NCI-H345 (cell line): Measurements from ENCODE around the gene CCDC74A.
"Not testable (repeated sequence)": the region's sequence is repeated elsewhere in the genome, so short reads cannot be mapped to it uniquely, and the experiment has no call there.

Experiments
- DNase-seq: peaks from one replicate; lab custom pipeline; 2025; lab: John Stamatoyannopoulos, UW

The CCDC74A gene

GRCh38 chr2:131503587-131503986 is 24.1 kb upstream of the CCDC74A start:
- not testable (repeated sequence) for DNase-seq

- DNase-seq, result not testable (repeated sequence)
Observed at GRCh38 chr2:131504082-131504750, 23.5 kb upstream of the CCDC74A start.

- no peak for DNase-seq
Observed at GRCh38 chr2:131509615-131510014, 18.1 kb upstream of the CCDC74A start.

DNA sequence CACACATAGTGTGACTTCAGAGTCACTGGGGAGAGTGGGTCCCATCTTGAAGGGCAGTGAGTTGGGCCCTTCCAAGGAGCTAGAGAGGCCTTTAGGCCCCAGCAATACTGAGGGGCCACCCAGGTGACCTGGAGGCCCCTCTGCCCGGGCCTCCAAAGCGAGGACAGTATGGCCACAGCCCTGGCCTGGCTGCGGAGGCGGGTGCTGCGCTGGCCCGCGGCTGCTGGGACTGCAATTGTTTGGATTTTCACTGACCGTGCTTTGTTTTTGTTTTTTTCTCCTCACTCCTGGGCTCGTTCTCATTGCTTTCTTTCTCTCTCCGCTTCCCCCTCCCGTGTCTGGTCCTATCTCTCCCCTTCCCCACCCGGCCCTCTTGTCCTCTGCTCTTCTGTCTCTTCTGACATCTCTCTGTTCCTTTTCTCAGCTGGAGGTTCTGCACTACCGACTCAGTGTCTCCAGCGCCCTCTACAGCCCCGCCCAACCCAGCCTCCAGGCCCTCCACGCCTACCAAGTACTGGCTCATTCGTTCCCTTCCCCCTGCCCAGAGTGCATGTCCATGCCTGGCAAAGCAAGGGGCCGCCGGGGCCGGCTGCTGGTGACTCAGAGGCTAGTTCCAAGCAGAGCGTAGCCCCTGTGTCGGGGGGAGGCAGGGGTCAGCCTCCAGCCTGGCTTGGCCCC is 16.3 kb upstream of the CCDC74A start:
- not testable (repeated sequence) for DNase-seq

DNA sequence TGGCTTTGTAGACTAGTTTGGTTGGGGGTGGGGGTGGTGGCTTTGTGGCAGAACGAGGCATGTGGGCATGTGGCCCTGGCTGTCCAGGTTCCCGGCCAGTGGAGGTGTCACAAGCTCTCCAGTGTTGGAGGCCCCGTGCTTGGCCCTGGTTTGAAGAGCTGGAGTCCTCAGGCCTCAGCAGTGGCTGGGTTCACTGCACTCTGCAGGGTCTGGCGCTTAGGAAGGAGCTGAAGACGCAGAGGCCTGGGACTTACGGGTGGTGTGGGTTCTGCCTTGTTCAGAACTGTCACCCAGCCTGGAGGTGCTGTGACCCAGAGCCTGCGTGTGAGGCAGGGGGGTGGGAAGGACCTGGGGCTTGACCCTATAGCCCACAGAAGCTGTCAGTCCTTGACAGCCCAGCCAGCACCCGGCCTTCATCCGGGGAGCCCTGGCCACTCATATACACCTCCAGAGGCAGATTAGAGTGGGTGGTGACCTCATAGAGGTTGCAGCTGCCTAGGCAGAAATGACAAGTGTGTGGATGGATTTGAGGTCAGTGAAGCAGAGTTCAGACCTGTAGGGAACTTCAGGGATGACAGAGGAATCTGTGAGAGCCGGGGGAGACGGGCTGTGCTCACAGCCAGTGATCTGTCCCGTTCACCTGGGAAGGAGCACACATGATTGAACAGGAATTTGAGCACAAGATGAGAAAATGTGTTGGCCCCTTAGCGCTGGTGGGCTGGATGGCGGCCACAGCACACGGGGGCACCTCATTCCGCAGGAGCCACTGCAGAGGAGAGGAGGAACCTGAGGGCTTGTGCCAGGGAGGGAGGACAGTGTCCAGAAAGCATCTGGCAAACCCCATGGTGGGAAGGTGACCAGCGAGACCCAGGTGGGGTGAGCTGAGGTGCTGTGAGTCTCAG is 15.5 kb upstream of the CCDC74A start:
- DNase-seq, result not testable (repeated sequence)

GRCh38 chr2:131514408-131515166 is 13.1 kb upstream of the CCDC74A start:
- DNase-seq, result not testable (repeated sequence)

DNA sequence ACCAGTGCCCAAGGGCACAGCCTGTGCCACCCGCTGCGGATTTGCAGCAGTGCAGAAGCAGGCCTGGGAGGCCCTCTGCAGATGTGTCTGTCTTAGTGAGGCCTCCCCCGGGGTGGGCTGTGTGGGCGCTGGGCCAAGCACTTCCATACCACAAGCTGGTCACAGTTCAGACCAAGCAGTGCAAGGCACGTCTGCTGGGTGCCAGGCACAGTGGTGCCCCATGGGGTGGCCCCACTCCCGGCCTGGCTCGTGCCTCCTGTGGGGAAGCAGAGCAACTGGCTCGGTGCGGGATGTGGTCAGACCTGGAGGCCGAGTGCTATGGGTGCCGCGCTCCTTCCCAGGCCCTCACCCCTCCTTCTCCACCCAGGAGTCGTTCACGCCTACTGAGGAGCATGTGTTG is 12.5 kb upstream of the CCDC74A start:
- DNase-seq, result not testable (repeated sequence)

- DNase-seq, result no peak
Observed at GRCh38 chr2:131516011-131516410, 11.7 kb upstream of the CCDC74A start.

- not testable (repeated sequence) for DNase-seq
Observed at GRCh38 chr2:131516621-131517020, 11.1 kb upstream of the CCDC74A start.

DNA sequence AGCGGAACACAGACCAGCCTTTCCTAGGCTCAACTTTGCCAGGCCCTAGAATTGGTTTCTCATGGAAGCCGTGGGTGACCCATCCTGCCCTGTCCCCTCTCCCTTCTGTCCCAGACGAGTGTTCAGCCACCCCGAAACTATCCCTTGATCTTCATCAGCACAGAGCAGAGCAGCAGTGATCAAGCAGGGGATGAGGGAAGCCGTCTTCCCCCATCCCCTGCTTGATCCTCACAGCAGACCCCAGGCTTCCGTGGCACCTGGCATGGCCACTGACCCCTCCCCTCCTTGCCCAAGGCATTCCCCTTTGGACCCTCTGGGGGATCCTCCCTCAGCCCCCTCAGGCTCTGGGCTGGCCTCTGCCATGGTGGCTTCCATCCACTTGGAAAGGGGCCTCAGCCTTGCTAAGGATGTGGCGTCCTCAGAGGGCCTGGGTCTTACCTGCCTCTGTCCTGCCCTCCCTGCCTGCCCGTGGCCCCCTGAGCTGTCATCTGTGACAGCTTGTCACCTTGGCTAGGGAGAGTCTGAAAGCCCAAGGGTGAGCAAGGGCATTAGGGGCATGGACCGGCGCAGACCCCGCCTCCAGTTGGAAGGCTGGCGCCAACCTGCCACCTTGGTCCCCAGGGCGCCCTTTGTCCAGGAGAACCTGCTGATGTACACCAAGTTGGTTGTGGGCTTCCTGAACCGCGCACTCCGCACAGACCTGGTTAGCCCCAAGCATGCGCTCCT is 10.4 kb upstream of the CCDC74A start:
- DNase-seq, result no peak

- DNase-seq, result not testable (repeated sequence)
Observed at GRCh38 chr2:131517856-131518255, 9.8 kb upstream of the CCDC74A start.

- DNase-seq, result not testable (repeated sequence)
Observed at GRCh38 chr2:131518531-131518930, 9.2 kb upstream of the CCDC74A start.

DNA sequence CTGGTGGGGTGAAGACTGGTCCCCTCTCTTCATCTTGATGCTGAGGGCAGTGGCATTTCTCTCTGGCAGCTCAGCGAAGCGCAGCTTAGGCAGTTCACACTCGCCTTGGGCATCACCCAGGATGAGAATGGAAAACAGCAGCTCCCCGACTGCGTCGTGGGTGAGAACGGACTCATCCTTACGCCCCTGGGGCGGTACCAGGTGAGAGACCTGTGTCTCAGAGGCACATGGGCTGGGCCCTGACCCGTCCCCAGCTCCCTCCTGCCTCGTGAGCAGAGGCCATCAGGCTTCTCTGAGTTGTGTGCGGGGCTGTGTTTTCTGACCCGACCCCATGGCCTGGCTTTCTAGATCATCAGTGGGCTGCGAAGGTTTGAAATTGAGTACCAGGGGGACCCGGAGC is 8.2 kb upstream of the CCDC74A start:
- DNase-seq, result no peak

DNA sequence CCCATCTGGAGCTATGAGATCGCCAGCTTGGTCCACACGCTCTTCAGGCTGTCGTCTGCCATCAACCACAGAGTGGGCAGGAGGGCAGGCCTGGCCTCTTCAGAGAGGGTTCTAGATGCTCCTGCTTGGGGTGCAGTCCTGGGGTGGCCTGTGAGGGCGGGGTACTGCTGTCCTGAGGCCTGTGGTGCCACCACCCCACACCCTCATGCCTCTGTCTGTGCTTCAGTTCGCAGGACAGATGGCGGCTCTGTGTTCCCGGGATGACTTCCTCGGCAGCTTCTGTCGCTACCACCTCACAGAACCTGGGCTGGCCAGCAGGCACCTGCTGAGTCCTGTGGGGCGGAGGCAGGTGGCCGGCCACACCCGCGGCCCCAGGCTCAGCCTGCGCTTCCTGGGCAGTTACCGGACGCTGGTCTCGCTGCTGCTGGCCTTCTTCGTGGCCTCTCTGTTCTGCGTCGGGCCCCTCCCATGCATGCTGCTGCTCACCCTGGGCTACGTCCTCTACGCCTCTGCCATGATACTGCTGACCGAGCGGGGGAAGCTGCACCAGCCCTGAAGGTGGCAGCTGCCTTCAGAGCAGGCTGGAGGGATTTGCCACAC is 7.7 kb upstream of the CCDC74A start:
- not testable (repeated sequence) for DNase-seq

GRCh38 chr2:131520526-131520925 is 7.2 kb upstream of the CCDC74A start:
- no peak for DNase-seq

- not testable (repeated sequence) for DNase-seq
Observed at GRCh38 chr2:131521524-131521923, 6.2 kb upstream of the CCDC74A start.

DNA sequence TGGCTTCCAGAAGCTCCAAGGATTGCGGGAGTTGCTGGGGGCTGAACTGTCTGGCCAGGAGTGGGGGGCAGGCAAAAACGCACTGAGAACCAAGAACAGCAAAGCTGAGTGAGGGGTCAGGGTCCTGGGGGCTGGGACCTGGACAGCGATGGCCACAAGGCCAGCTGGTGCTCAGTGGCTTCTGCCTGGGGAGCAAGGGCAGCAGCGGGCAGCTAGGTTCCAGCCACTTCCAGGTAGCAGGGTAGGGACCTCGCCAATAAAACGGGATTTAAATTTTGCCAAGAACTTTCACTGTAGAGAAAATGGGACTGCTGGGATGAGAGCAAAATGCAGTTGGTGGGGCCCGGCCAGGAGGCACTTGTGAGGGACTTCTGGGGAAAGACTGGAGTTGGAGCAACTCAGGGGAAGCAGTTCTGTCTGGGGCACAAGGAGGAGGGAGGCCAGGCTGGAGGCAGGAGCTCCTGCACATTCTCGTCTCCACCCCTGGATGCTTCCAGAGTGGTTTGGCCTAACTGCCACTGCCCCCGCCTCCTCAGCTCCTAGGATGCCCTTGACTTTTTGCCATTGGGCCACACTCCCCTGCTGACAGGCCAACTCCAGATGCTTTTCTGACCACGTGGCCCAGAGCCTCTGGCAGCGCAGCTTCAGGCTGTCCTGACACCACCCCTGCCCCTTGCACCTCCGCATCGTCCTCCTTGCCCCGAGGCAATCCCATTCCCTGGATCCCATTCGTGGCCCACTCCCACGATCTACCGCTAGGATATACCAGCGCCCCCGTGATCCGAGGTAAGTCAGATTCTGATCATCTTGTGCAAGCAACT is 5.5 kb upstream of the CCDC74A start:
- no peak for DNase-seq

DNA sequence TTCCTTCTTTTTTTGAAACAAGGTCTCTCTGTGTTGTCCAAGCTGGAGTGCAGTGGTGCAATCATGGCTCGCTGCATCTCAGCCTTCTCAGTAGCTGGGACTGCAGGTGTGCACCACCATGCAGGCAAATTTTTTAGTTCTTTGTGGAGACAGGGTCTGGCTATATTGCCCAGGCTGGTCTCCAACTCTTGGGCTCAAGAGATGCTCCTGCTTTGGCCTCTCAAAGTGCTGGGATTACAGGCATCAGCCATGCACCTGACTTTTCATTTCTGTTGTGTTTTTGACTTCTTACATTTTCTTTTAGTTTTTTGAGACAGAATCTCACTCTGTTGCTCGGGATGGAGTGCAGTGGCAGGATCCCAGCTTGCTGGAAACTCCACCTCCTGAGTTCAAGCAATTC is 2.4 kb upstream of the CCDC74A start:
- DNase-seq, result not testable (repeated sequence)

DNA sequence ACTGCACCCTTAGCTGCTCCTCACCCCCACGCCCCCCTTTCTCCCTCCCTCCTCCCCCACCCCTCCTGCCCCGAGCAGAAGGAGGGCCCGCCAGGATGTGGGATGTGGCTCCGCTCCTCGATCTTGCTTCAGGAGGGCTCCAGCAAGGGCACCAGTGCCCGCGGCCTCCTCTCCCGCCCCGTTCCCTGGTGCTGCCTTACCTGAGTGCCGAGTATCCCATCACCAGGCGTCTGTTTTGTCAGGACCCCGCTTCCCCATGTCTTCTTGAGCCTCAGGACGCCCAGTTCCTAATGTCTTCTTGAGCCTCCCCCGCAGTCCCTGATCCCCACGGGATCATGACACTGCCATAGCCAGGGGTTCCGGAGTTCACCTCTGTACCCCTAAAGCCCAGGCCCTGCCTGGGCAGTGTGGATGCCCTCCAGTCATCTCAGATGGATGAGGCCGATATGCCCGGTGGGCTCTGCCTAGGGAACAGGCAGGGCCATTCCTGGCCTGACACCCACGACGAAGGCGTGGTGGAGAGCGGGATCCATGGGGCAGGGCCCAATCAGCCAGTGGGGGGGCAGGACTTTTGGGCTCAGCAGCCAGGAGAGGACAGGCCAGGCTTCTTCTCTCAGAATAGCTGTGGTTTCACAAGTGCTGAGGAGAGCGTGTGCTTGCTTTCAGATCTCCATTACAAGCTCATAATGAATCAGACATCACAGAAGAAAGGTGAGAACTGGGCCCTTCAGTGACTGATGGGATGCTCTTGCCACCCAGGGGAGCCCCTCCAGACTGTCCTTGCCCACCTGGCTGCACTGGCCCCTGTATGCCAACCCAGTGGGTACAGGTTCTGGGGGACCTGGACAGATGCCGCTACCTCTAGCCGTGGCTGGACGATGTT is 1.5 kb downstream of the CCDC74A start:
- DNase-seq, result not testable (repeated sequence)
